Nephron progenitor cell (in vitro differentiated cells): Measurements from ENCODE around the gene METAP2.

Source experiments
- DNase-seq: peaks from one replicate; pipeline ENCODE4 v3.0.0; 2021
- H3K27ac Mint-ChIP-seq: 2 replicates; pipeline ENCODE4 v1.8.0; 2021; ENCODE audit warnings: mild to moderate bottlenecking, moderate library complexity, mixed read lengths
- H3K27me3 Mint-ChIP-seq: 2 replicates; pipeline ENCODE4 v1.8.0; 2021; ENCODE audit warnings: mild to moderate bottlenecking, low read depth, mixed read lengths; ENCODE audit not compliant: poor library complexity
- H3K36me3 Mint-ChIP-seq: 2 replicates; pipeline ENCODE4 v1.8.0; 2021; ENCODE audit warnings: low read depth, mixed read lengths
- H3K4me1 Mint-ChIP-seq: 2 replicates; pipeline ENCODE4 v1.8.0; 2021; ENCODE audit warnings: mixed read lengths
- H3K4me3 Mint-ChIP-seq: 2 replicates; pipeline ENCODE4 v1.8.0; 2021; ENCODE audit warnings: mild to moderate bottlenecking, moderate library complexity, mixed read lengths
- H3K9me3 Mint-ChIP-seq: 2 replicates; pipeline ENCODE4 v1.8.0; 2021; ENCODE audit warnings: mild to moderate bottlenecking, moderate library complexity, mixed read lengths
- TF ChIP-seq, protein P1 (sequence below): fragments of 200-600 bp; sonication (generic); IDR thresholded peaks from 2 replicates; pipeline ENCODE4 v1.5.0; 2021; ENCODE audit warnings: antibody characterized with exemption

Gene METAP2

DNA sequence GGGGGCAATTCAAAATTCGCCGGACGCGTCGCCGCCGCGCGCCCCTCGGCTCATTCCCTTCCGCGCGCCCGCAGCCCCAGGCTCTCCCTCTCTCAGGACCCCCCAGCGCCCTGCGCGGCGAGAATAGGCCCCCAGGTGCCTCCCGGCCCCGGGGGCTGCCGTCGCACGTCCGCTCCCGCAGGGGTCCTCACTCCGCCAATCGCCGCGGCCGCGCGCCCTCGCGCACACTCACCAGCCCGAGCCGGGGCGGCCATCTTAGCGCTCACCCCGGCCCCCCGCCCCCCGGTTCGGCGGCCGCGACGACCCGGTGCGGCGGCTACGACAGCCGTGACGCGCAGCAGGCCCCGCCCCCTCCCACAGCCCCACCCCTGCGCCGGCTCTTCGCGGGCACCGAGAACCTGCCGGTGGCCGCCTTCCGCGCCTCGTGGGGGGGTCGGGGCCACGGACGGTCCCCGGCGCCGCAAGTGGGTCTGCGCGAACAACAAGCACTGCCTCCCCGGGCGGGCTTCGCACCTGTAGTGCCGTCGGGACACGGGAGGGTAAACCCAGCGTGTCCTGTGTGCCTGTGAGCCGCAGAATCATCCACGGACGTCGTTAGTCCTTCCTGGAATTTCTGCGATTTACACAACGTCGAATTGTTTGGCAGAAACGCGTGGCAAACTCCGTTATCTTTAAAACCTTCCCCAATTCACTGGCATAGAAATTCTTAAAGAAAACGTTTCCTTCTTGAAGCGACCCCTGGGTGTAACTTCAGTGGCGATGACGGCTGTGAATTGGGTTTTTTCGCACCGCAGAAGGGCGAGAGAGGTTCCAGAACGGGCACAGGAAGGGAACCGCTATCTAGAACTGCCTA lies 74.8 kb downstream of the METAP2 start:
- Mint-ChIP-seq H3K27ac (no peak overlapping the region), H3K9me3 (peaks cover 23% of the 10 kb centered on the region), H3K27me3 (peaks cover 83% of the 10 kb centered on the region), H3K4me1 (peaks cover 18% of the 10 kb centered on the region), H3K36me3 (peaks cover 8% of the 10 kb centered on the region), H3K4me3 (peak overlapping the region; percentile 73)
- DNase-seq, result peak; percentile 80
- TF ChIP-seq, protein P1, sequence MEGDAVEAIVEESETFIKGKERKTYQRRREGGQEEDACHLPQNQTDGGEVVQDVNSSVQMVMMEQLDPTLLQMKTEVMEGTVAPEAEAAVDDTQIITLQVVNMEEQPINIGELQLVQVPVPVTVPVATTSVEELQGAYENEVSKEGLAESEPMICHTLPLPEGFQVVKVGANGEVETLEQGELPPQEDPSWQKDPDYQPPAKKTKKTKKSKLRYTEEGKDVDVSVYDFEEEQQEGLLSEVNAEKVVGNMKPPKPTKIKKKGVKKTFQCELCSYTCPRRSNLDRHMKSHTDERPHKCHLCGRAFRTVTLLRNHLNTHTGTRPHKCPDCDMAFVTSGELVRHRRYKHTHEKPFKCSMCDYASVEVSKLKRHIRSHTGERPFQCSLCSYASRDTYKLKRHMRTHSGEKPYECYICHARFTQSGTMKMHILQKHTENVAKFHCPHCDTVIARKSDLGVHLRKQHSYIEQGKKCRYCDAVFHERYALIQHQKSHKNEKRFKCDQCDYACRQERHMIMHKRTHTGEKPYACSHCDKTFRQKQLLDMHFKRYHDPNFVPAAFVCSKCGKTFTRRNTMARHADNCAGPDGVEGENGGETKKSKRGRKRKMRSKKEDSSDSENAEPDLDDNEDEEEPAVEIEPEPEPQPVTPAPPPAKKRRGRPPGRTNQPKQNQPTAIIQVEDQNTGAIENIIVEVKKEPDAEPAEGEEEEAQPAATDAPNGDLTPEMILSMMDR, result no peak

GRCh38 chr12:95549392-95550084 lies 75.6 kb downstream of the METAP2 start:
- Mint-ChIP-seq H3K27ac (no peak overlapping the region), H3K9me3 (peaks cover 23% of the 10 kb centered on the region), H3K4me3 (peak overlapping the region; percentile 73), H3K36me3 (peaks cover 8% of the 10 kb centered on the region), H3K27me3 (peaks cover 81% of the 10 kb centered on the region), H3K4me1 (peaks cover 18% of the 10 kb centered on the region)
- no peak for DNase-seq
- TF ChIP-seq, protein P1, result no peak

GRCh38 chr12:95551305-95551704 lies 77.4 kb downstream of the METAP2 start, which contains the start of gene USP44:
TSS of gene USP44 (minus strand) at chr12:95551476. CDS start at chr12:95534256, 17,220 bp downstream.
- TF ChIP-seq, protein P1, result no peak
- Mint-ChIP-seq H3K36me3 (peaks cover 8% of the 10 kb centered on the region), H3K4me1 (peaks cover 17% of the 10 kb centered on the region), H3K27ac (no peak within 1 kb of the TSS), H3K4me3 (peak within 1 kb of the TSS; percentile 3), H3K9me3 (peaks cover 23% of the 10 kb centered on the region), H3K27me3 (peaks cover 66% of the 10 kb centered on the region)
- DNase-seq, result no peak

DNA sequence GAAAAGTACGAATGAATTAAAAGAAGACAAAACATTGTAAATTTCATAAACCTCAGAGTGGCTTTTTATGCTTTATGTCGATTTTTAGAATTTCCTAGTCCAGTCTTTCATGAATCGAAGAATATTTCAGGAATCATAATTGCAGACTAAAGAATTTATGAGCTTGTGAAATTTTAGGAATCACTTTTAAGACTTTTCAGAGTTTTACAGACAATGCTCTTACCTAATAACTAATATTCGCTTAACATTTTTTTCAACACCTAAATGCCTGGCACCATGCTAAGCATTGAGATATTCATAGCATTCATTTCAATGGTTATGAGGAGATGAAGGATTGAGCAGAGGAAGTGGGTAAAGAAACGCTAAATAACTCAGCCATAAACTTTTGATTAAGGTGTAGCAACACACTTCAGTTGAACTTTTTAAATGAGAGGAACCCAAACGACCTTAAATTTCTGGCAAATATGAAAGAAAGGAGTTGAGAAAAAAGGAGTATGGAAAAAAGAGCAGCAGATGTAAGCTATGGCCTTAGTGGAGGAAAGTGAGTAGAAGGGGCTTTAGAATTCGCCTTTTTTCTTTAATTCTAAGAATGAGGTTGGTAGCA lies 78.1 kb downstream of the METAP2 start:
- Mint-ChIP-seq H3K9me3 (peaks cover 23% of the 10 kb centered on the region), H3K4me1 (peaks cover 14% of the 10 kb centered on the region), H3K4me3 (no peak overlapping the region), H3K36me3 (peaks cover 8% of the 10 kb centered on the region), H3K27ac (no peak overlapping the region), H3K27me3 (peaks cover 62% of the 10 kb centered on the region)
- no peak for DNase-seq
- TF ChIP-seq, protein P1, result no peak

DNA sequence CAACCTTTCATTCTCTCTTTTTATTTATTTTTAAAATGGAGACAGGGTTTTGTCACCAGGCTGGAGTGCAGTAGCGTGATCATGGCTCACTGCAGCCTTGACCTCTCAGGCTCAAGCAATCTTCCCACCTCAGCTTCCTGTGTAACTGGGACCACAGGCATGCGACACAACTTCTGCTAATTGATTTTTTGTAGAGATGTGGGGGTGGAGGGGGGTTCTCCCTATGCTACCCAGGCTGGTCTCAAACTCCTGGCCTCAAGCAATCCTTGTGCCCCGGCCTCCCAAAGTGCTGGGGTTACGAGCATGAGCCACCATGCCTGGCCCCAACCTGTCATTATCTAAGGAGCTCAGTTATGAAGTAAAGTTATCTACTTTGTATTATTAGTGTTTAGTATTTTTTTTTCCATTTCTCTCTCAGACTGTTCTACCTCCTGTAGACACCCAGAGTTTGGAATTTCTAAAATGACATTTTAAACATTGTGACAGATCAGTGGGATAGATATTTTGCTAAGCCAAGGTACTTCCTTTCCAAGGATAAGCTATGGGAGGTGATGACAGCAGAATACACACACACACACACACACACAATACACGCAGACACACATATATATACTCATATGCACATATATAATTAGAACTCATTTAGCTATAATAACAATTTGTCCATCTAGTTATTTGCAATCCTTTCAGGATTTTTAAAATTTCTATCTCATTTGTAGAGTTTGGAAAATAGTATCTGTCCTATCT lies 79.4 kb downstream of the METAP2 start:
- peaks cover 8% of the 10 kb centered on the region for H3K36me3 Mint-ChIP-seq
- H3K4me3 Mint-ChIP-seq, result no peak overlapping the region
- no peak overlapping the region for H3K27ac Mint-ChIP-seq
- DNase-seq, result no peak
- H3K9me3 Mint-ChIP-seq, result peaks cover 19% of the 10 kb centered on the region
- peaks cover 5% of the 10 kb centered on the region for H3K4me1 Mint-ChIP-seq
- TF ChIP-seq, protein P1, result no peak
- peaks cover 51% of the 10 kb centered on the region for H3K27me3 Mint-ChIP-seq
